ENCODE data around the gene OSTF1.
A peak's percentile ranks its signal among the peaks of the same experiment; 100 is the strongest.

The OSTF1 gene

GRCh38 chr9:75170898-75171360 lies 82.6 kb downstream of the OSTF1 start:
- peak; percentile 37 for DNase-seq (ENCODE audit: low read depth, low spot score)
- TF ChIP-seq CTCF (IDR thresholded peaks at IDR 0.05; ENCODE audit: low read depth, low read length) = no peak
- in situ Hi-C loops (cut with HindIII; ENCODE audit: low sequenced_read_pairs) = no loop called here
- H3K4me3 ChIP-seq (ENCODE audit: low read depth, low read length) = no peak overlapping the region

- DNase-seq (ENCODE audit: low read depth, low spot score) = no peak
- in situ Hi-C loops (cut with HindIII; ENCODE audit: low sequenced_read_pairs) = no loop called here
- no peak overlapping the region for H3K4me3 ChIP-seq (ENCODE audit: low read depth, low read length)
- TF ChIP-seq CTCF (IDR thresholded peaks at IDR 0.05; ENCODE audit: low read depth, low read length) = no peak
Measured at GRCh38 chr9:75175395-75175794, 87.1 kb downstream of the OSTF1 start.

GRCh38 chr9:75176037-75176436 lies 87.7 kb downstream of the OSTF1 start:
- no peak for TF ChIP-seq CTCF (IDR thresholded peaks at IDR 0.05; ENCODE audit: low read depth, low read length)
- in situ Hi-C loops (cut with HindIII; ENCODE audit: low sequenced_read_pairs) = no loop called here
- H3K4me3 ChIP-seq (ENCODE audit: low read depth, low read length) = no peak overlapping the region
- no peak for DNase-seq (ENCODE audit: low read depth, low spot score)

- H3K4me3 ChIP-seq (ENCODE audit: low read depth, low read length) = no peak overlapping the region
- in situ Hi-C loops (cut with HindIII; ENCODE audit: low sequenced_read_pairs) = no loop called here
- DNase-seq (ENCODE audit: low read depth, low spot score) = peak; percentile 54
- TF ChIP-seq CTCF (IDR thresholded peaks at IDR 0.05; ENCODE audit: low read depth, low read length) = no peak
Measured at GRCh38 chr9:75181750-75182149, 93.4 kb downstream of the OSTF1 start.

GRCh38 chr9:75183306-75183705 lies 95.0 kb downstream of the OSTF1 start:
- in situ Hi-C loops (cut with HindIII; ENCODE audit: low sequenced_read_pairs) = no loop called here
- no peak overlapping the region for H3K4me3 ChIP-seq (ENCODE audit: low read depth, low read length)
- DNase-seq (ENCODE audit: low read depth, low spot score) = no peak
- TF ChIP-seq CTCF (IDR thresholded peaks at IDR 0.05; ENCODE audit: low read depth, low read length) = no peak

- in situ Hi-C loops (cut with HindIII; ENCODE audit: low sequenced_read_pairs) = no loop called here
- no peak for TF ChIP-seq CTCF (IDR thresholded peaks at IDR 0.05; ENCODE audit: low read depth, low read length)
- DNase-seq (ENCODE audit: low read depth, low spot score) = no peak
- H3K4me3 ChIP-seq (ENCODE audit: low read depth, low read length) = no peak overlapping the region
Measured at GRCh38 chr9:75184471-75184870, 96.2 kb downstream of the OSTF1 start.

Measured in astrocyte of the spinal cord (primary cell).